A673 (cell line): ENCODE measurements around the gene STAM. TPM values are rescaled to one million over a fixed set of nuclear protein-coding genes. Genes with fewer than 3 reads are reported as not detected.
"Not testable (repeated sequence)": the region's sequence is repeated elsewhere in the genome, so short reads cannot be mapped to it uniquely, and the experiment has no call there.

ENCODE experiments used
- BruUV-seq: library from RNA; stranded (reverse); fragments of 400-500 nt; replicated peaks from 2 replicates; lab custom pipeline; 2021; lab: Mats Ljungman, UMichigan
- CTCF ChIA-PET: fragments of 300-600 bp; sonication (Branson Sonifier 250); formaldehyde crosslinking; loops from one replicate; lab custom pipeline; 2022; ENCODE audit warnings: antibody characterized with exemption; lab: Charles Lee
- POLR2A ChIA-PET: fragments of 300-600 bp; sonication (Branson Sonifier 250); formaldehyde crosslinking; loops from one replicate; lab custom pipeline; 2022; ENCODE audit warnings: antibody characterized with exemption; ENCODE audit not compliant: low non-redundant PET; lab: Charles Lee
- DNase-seq: peaks from one replicate; pipeline ENCODE4 v3.0.0-alpha.2; 2015; ENCODE audit warnings: low spot score
- H3K27ac ChIP-seq: fragments of 200-600 bp; sonication (generic); 2 replicates; pipeline ENCODE4 v1.5.1; 2016; ENCODE audit warnings: mixed run types, low read depth, mild to moderate bottlenecking, mixed read lengths, antibody characterized with exemption, low read length; ENCODE audit not compliant: poor library complexity, severe bottlenecking
- H3K27me3 ChIP-seq: fragments of 200-600 bp; sonication (generic); replicated peaks from 2 replicates; pipeline ENCODE4 v1.6.1; 2017; ENCODE audit warnings: mixed run types, low read depth, mild to moderate bottlenecking, mixed read lengths, antibody characterized with exemption, low read length; ENCODE audit not compliant: insufficient read depth, poor library complexity
- H3K36me3 ChIP-seq: fragments of 200-600 bp; sonication (generic); 2 replicates; pipeline ENCODE4 v1.6.1; 2016; ENCODE audit warnings: mixed run types, mild to moderate bottlenecking, mixed read lengths, antibody characterized with exemption, low read length; ENCODE audit not compliant: insufficient read depth, poor library complexity, severe bottlenecking
- H3K4me1 ChIP-seq: fragments of 200-600 bp; sonication (generic); 2 replicates; pipeline ENCODE4 v1.6.1; 2017; ENCODE audit warnings: mixed run types, mild to moderate bottlenecking, mixed read lengths, antibody characterized with exemption, low read length; ENCODE audit not compliant: insufficient read depth, poor library complexity, severe bottlenecking
- H3K4me3 ChIP-seq: fragments of 200-600 bp; sonication (generic); 2 replicates; pipeline ENCODE4 v1.5.1; 2016; ENCODE audit warnings: low read depth, mixed run types, mild to moderate bottlenecking, mixed read lengths, low read length; ENCODE audit not compliant: poor library complexity, severe bottlenecking
- H3K9me3 ChIP-seq: fragments of 200-600 bp; sonication (generic); 2 replicates; pipeline ENCODE4 v1.6.1; 2016; ENCODE audit warnings: mixed run types, low read depth, mild to moderate bottlenecking, mixed read lengths, antibody characterized with exemption, low read length; ENCODE audit not compliant: poor library complexity, severe bottlenecking
- CTCF ChIP-seq: fragments of 300-800, 200-600 bp; sonication (generic); conservative IDR thresholded peaks from 2 replicates; pipeline ENCODE4 v1.5.1; 2017; ENCODE audit warnings: low read depth, mild to moderate bottlenecking, antibody characterized with exemption, low read length, moderate library complexity, mixed read lengths
- EZH2 ChIP-seq: fragments of 200-600 bp; sonication (generic); IDR thresholded peaks from 2 replicates; pipeline ENCODE4 v1.6.1; 2017; ENCODE audit warnings: borderline replicate concordance, low read depth, mild to moderate bottlenecking, mixed read lengths, antibody characterized with exemption, low read length; ENCODE audit not compliant: poor library complexity, severe bottlenecking
- intact Hi-C: fragments of 100-400 bp; cut with micrococcal nuclease; formaldehyde crosslinking; loops from one replicate; pipeline ENCODE4 v1.10.0; 2022; ENCODE audit not compliant: unreplicated experiment
- total RNA-seq: library from RNA; stranded (reverse); gene quantifications from 2 replicates; pipeline ENCODE4 v1.2.3, GENCODE V29; 2021

Gene STAM
- total RNA-seq, 1 experiment from 2014 or later: 37.4 TPM

GRCh38 chr10:17626656-17627055 lies 17.3 kb upstream of the STAM start:
- H3K36me3 ChIP-seq: no peaks in the 10 kb centered on the region
- TF ChIP-seq EZH2: no peak
- TF ChIP-seq CTCF: no peak
- no TSS peak for BruUV-seq
- no peaks in the 10 kb centered on the region for H3K4me1 ChIP-seq
- no peak for DNase-seq
- intact Hi-C loops: no loop called here
- no peaks in the 10 kb centered on the region for H3K27me3 ChIP-seq
- no peak overlapping the region for H3K4me3 ChIP-seq
- no peak overlapping the region for H3K27ac ChIP-seq
- ChIA-PET POLR2A (no interaction called here), CTCF (no interaction called here)
- no peaks in the 10 kb centered on the region for H3K9me3 ChIP-seq

- POLR2A ChIA-PET, intact Hi-C loops, CTCF ChIA-PET, BruUV-seq, H3K4me1 ChIP-seq, H3K27ac ChIP-seq, H3K4me3 ChIP-seq, H3K9me3 ChIP-seq, H3K27me3 ChIP-seq, H3K36me3 ChIP-seq, DNase-seq: not testable (repeated sequence)
Measured at GRCh38 chr10:17632590-17632989, 11.4 kb upstream of the STAM start.

- Histone ChIP-seq H3K36me3 (no peaks in the 10 kb centered on the region), H3K27ac (no peak overlapping the region), H3K27me3 (no peaks in the 10 kb centered on the region), H3K4me3 (no peak overlapping the region), H3K4me1 (no peaks in the 10 kb centered on the region), H3K9me3 (no peaks in the 10 kb centered on the region)
- CTCF ChIA-PET: interaction anchor here (0.5 kb wide), 1 partner anchor 16 kb away, joined by 10 read pairs; no protein-coding TSS in a partner anchor
- intact Hi-C loops: no loop called here
- POLR2A ChIA-PET: no interaction called here
- DNase-seq: no peak
- TF ChIP-seq CTCF (no peak), EZH2 (no peak)
- no TSS peak for BruUV-seq
Measured at GRCh38 chr10:17633353-17633752, 10.6 kb upstream of the STAM start.

GRCh38 chr10:17637869-17638268 lies 6.1 kb upstream of the STAM start:
- Histone ChIP-seq H3K4me3 (no peak overlapping the region), H3K27ac (no peak overlapping the region), H3K9me3 (no peaks in the 10 kb centered on the region), H3K27me3 (no peaks in the 10 kb centered on the region), H3K4me1 (peaks cover 5% of the 10 kb centered on the region), H3K36me3 (no peaks in the 10 kb centered on the region)
- ChIA-PET POLR2A (no interaction called here), CTCF (no interaction called here)
- intact Hi-C loops: no loop called here
- DNase-seq: no peak
- TF ChIP-seq CTCF: no peak
- TF ChIP-seq EZH2: no peak
- BruUV-seq: no TSS peak
